Colonic mucosa (tissue), 4 donors: ENCODE measurements around the gene POLR3B. TPM values are rescaled to one million over a fixed set of nuclear protein-coding genes. Genes with fewer than 3 reads are reported as not detected.
"Not testable (repeated sequence)": the region's sequence is repeated elsewhere in the genome, so short reads cannot be mapped to it uniquely, and the experiment has no call there.

Source experiments
- DNase-seq: peaks from one replicate; pipeline ENCODE4 v3.0.0-alpha.2; 2020
- H3K27ac ChIP-seq: fragments of 200-600 bp; one replicate; pipeline ENCODE4 v1.8.0; 2021
- H3K27me3 ChIP-seq: fragments of 200-600 bp; one replicate; pipeline ENCODE4 v1.8.0; 2021
- H3K36me3 ChIP-seq: fragments of 200-600 bp; one replicate; pipeline ENCODE4 v1.8.0; 2021
- H3K4me1 ChIP-seq: fragments of 200-600 bp; one replicate; pipeline ENCODE4 v1.8.0; 2021; ENCODE audit warnings: mild to moderate bottlenecking
- H3K4me3 ChIP-seq: fragments of 200-600 bp; one replicate; pipeline ENCODE4 v1.8.0; 2021
- H3K9ac ChIP-seq, 2 donors: one replicate each; pipeline ENCODE4 v1.7.0; 2013; ENCODE audit warnings: control low read depth in 2 of 2, low read depth in 2 of 2, low read length in 2 of 2
- H3K9me3 ChIP-seq: fragments of 200-600 bp; one replicate; pipeline ENCODE4 v1.8.0; 2021
- CTCF ChIP-seq: fragments of 200-600 bp; IDR thresholded peaks from one replicate; pipeline ENCODE4 v1.8.0; 2022; ENCODE audit warnings: antibody characterized with exemption, mild to moderate bottlenecking
- intact Hi-C: fragments of 100-400 bp; cut with DNase I; formaldehyde crosslinking; loops from one replicate; pipeline ENCODE4 v1.14.1; 2022
- total RNA-seq, 2 donors: library from RNA; stranded (reverse); fragmentation: NEBNext Ultra II Directional in 1 of 2; extraction: Animal tissue kit (Norgen Biotek cat#: 25700) in 1 of 2; gene quantifications; one replicate each; pipeline ENCODE4 v1.2.1, GENCODE V29; 2021
- donor health status: healthy.
- donor health status: DM: no; HTN: no; CAD: no.
- donor health status: DM: no; HTN: no; CAD: no.

The POLR3B gene
- total RNA-seq, 2 donors from 2014 or later: 5.7 to 10.4 TPM

- no peaks in the 10 kb centered on the region for H3K27me3 ChIP-seq
- TF ChIP-seq CTCF: no peak
- no peaks in the 10 kb centered on the region for H3K9me3 ChIP-seq
- intact Hi-C loops: no loop called here
- H3K4me1 ChIP-seq: no peaks in the 10 kb centered on the region
- no peak overlapping the region for H3K4me3 ChIP-seq
- no peak overlapping the region for H3K27ac ChIP-seq
- no peaks in the 10 kb centered on the region for H3K36me3 ChIP-seq
- H3K9ac ChIP-seq: no peak overlapping the region
- DNase-seq: no peak
These were observed 12.2 kb downstream of the POLR3B start for GRCh38 chr12:106369624-106370346.

GRCh38 chr12:106378788-106379187 lies 21.2 kb downstream of the POLR3B start:
- no peak for TF ChIP-seq CTCF
- H3K4me3 ChIP-seq: no peak overlapping the region
- DNase-seq: no peak
- no peaks in the 10 kb centered on the region for H3K4me1 ChIP-seq
- peaks cover 5% of the 10 kb centered on the region for H3K36me3 ChIP-seq
- H3K27ac ChIP-seq: no peak overlapping the region
- no peak overlapping the region for H3K9ac ChIP-seq
- no peaks in the 10 kb centered on the region for H3K27me3 ChIP-seq
- intact Hi-C loops: no loop called here
- no peaks in the 10 kb centered on the region for H3K9me3 ChIP-seq

GRCh38 chr12:106380954-106381353 lies 23.4 kb downstream of the POLR3B start:
- no peak overlapping the region for H3K4me3 ChIP-seq
- no peaks in the 10 kb centered on the region for H3K9me3 ChIP-seq
- H3K27ac ChIP-seq: no peak overlapping the region
- no peak overlapping the region for H3K9ac ChIP-seq
- no peaks in the 10 kb centered on the region for H3K27me3 ChIP-seq
- intact Hi-C loops: loop anchor here (10.0 kb wide), 1 partner anchor 724 kb away; no protein-coding TSS in a partner anchor
- TF ChIP-seq CTCF: no peak
- DNase-seq: no peak
- peaks cover 5% of the 10 kb centered on the region for H3K36me3 ChIP-seq
- H3K4me1 ChIP-seq: no peaks in the 10 kb centered on the region

- intact Hi-C loops: loop anchor here (10.0 kb wide), 1 partner anchor 723 kb away; no protein-coding TSS in a partner anchor
- H3K27ac ChIP-seq, H3K4me1 ChIP-seq, H3K9ac ChIP-seq, DNase-seq, H3K27me3 ChIP-seq, H3K4me3 ChIP-seq, H3K36me3 ChIP-seq, H3K9me3 ChIP-seq: not testable (repeated sequence)
These were observed 24.3 kb downstream of the POLR3B start for GRCh38 chr12:106381866-106382265.

- no peak for TF ChIP-seq CTCF
- H3K4me1 ChIP-seq: no peaks in the 10 kb centered on the region
- no peak overlapping the region for H3K27ac ChIP-seq
- no peaks in the 10 kb centered on the region for H3K27me3 ChIP-seq
- DNase-seq: no peak
- no peak overlapping the region for H3K9ac ChIP-seq
- no peaks in the 10 kb centered on the region for H3K9me3 ChIP-seq
- intact Hi-C loops: loop anchor here (5.0 to 10.0 kb wide), 2 partner anchors 455 to 718 kb away; no protein-coding TSS in a partner anchor
- H3K36me3 ChIP-seq: no peaks in the 10 kb centered on the region
- H3K4me3 ChIP-seq: no peak overlapping the region
These were observed 29.4 kb downstream of the POLR3B start for GRCh38 chr12:106386813-106387535.
